HG03469 (cell line): ENCODE measurements around the gene AHSG.
"Not testable (repeated sequence)": the region's sequence is repeated elsewhere in the genome, so short reads cannot be mapped to it uniquely, and the experiment has no call there.

ENCODE experiments used
- ATAC-seq: cut with Tn5 transposase; IDR thresholded peaks from one replicate; pipeline ENCODE4 v1.9.1; 2021; ENCODE audit warnings: mild to moderate bottlenecking, moderate library complexity, moderate number of reproducible peaks; ENCODE audit not compliant: unreplicated experiment

Gene AHSG, protein sequence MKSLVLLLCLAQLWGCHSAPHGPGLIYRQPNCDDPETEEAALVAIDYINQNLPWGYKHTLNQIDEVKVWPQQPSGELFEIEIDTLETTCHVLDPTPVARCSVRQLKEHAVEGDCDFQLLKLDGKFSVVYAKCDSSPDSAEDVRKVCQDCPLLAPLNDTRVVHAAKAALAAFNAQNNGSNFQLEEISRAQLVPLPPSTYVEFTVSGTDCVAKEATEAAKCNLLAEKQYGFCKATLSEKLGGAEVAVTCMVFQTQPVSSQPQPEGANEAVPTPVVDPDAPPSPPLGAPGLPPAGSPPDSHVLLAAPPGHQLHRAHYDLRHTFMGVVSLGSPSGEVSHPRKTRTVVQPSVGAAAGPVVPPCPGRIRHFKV

DNA sequence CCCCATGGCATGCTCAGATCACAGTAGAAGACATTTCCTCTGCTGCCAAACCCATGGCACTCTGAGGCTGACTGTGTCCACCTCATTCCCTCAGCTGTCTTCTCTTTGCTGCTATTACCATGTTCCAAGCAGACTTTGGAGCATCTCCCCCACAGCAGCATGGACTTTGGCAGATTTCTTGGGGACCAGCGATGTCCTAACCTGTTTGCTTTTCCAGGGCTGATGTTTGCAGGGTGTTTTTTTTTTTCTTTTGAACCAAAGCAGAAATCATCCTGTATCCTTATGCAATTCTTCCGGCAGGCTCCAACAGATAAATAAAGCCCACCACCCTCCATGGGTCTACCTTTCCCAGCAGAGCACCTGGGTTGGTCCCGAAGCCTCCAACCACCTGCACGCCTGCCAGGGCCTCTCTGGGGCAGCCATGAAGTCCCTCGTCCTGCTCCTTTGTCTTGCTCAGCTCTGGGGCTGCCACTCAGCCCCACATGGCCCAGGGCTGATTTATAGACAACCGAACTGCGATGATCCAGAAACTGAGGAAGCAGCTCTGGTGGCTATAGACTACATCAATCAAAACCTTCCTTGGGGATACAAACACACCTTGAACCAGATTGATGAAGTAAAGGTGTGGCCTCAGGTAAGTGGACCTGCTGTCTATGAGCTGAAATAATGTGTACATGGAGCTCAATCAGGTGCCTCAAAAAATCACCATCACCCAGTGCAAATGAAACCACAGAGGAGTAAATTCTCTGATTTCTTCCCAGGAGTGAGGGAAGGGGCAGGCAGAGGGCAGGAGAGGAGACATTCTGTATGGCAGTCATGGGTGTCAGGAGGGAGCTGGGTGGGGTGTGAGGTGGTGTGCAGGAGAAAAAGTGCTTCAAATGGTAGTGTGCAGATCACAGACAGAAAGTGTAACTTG is at the start of gene AHSG:
AHSG (plus strand) TSS at position 340 of the 916 bp plus-strand sequence; CDS start at position 422, 82 bp downstream.
- no peak for ATAC-seq

DNA sequence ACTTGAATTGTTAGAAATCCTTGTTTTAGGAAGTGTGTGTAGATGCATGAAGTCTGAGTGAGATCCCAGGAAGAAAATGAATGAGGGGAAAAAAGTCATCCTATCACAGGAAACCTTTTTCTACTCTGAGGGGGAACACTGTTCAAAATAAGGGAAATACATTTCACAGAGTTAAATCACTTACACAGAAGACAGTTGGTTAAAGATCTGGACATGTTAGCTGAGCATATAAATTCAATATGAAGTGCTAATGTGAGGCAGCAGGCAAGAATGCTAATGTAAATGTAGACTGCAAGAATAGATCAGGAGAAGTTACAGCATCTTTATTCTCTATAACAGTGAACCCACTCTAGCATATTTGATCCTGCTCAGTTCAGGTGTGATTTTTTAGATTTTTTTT is 48.3 kb upstream of the AHSG start:
- no peak for ATAC-seq

DNA sequence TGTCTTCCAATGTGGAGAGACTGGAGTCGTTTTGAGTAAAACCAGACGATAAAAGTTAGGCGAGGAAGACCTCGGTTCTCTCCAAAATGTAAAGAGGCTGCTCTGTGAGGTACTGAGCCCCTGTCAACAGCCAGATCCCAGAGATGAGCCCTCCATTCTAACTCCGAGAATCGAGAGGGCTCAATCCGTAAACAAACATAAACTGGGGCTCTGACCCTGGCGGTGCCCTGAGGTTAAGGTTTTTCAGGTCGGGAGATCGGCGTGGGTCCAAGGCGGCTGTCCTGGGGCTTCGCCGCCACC is 46.1 kb upstream of the AHSG start:
- no peak for ATAC-seq

GRCh38 chr3:186567072-186567921 is 45.6 kb upstream of the AHSG start, which contains the start of gene TBCCD1:
Gene TBCCD1 (minus strand): TSS chr3:186567339. CDS start chr3:186564329, 3,010 bp downstream.
- ATAC-seq: peak; percentile 27

- not testable (repeated sequence) for ATAC-seq
Measured at GRCh38 chr3:186569361-186569760, 43.5 kb upstream of the AHSG start.

DNA sequence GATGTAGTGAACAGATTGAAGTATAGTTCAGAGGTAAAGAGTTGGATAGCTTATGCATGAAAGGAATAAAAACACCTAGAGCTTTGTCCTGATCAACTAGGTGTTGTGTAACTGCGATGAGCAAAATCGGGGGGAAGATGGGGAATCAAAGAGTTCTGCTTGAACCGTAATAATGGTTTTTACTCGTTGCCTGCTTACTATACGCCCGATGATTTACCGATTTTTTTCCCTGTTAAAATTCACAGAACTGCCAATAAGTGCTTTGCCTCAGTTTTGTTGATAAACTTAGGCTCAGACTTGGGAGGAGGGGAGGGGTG is 43.1 kb upstream of the AHSG start:
- no peak for ATAC-seq

DNA sequence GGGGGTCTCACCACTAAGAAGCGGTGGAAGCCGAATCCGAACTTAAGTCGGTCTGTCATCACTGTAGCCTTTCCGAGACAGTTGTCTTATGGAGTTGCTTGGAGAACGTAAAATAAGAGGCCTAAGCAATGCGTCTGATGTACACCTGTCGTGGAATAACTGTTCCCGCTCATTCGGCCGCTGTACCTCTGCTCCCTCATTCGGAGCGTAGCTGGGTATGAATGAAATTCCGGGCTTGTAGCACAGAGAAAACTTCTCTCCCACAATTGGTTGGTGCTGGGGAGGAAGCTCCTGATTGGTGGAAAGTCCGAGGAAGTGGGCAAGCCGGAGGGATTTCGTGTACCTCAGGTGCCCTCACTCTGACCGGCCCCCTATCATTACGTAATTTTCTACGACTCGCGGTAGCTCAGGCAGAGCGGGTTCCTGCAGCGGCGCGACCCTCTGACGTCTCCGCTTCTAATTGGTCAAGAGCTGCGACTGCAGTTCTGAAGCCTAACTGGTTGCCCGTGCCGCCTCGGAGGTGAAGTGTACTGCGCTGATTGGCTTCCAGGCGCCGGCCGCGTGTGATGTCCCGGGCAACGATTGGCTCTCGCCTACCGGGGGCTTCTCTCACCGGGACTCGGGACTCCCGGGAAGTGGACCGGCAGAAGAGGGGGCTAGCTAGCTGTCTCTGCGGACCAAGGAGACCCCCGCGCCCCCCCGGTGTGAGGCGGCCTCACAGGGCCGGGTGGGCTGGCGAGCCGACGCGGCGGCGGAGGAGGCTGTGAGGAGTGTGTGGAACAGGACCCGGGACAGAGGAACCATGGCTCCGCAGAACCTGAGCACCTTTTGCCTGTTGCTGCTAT is 42.5 kb upstream of the AHSG start, which contains the start of gene DNAJB11:
DNAJB11 (plus strand) TSS at position 625 of the 845 bp plus-strand sequence; CDS start at position 803, 178 bp downstream.
- peak; percentile 73 for ATAC-seq

- ATAC-seq: no peak
Measured at GRCh38 chr3:186570941-186571643, 41.8 kb upstream of the AHSG start.

DNA sequence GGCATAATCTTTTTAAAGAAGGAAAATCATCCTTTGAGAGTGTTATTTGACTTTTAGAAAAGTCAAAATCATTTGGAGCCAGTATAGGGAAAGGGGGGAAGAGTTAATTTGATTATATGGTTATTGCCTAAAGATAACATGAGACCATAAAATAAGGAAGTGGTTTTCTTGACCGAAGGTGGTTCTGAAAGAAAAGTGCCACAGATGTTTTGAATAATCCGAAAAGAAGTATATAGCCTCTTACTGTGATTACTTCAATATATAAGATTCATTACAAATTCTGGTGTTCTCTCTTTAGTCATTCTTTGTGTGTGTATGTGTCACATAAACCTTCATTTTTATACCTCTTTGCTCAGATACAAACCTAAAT is 41.2 kb upstream of the AHSG start:
- ATAC-seq: no peak

DNA sequence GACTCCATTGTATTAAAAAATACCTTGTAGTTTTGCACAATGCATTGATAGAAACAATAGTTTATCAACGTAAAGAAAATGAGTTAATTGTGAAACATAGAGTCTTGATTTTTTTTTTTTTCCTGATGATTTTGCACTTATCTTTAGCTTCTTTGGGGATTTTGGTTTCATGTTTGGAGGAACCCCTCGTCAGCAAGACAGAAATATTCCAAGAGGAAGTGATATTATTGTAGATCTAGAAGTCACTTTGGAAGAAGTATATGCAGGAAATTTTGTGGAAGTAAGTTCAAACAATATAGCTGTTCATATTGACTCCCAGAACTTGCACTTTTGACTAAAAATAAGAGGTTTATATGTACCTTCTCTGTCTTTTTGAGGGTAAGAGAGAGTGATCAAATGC is 35.3 kb upstream of the AHSG start:
- ATAC-seq: no peak

DNA sequence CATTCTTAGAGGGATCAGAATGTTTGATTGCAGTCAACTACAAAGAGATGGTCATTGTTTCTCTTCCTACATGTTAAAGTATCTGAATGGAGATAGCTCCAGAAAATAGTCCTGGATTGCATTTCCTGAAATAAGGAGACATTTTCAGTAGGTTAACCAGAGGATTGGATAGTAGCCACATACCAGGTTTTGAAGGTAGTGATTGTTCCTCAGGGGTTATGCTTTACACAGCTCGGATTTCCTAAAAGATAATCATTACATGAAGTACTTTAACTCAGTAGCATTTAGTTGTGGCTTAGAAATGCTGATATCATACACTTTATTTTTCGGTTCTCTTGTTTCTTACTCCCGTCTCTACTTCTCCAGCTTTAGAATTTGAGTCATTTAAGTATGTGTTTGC is 32.1 kb upstream of the AHSG start:
- no peak for ATAC-seq

GRCh38 chr3:186582541-186582940 is 30.3 kb upstream of the AHSG start:
- ATAC-seq: no peak

DNA sequence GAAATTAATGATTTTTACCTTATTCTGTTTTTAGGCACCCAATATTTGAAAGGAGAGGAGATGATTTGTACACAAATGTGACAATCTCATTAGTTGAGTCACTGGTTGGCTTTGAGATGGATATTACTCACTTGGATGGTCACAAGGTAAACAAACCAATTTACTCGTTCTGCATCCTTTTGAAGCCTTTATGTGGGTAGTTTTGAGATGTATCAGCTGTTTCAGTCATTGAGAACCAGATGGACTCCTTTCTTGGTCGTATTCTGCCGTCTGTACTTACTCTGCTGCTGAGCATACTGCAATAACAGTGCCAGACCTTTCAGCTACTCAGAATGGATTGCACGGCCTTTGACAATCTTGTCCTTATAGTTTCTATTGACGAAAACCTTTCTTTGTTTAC is 29.0 kb upstream of the AHSG start:
- ATAC-seq: no peak

DNA sequence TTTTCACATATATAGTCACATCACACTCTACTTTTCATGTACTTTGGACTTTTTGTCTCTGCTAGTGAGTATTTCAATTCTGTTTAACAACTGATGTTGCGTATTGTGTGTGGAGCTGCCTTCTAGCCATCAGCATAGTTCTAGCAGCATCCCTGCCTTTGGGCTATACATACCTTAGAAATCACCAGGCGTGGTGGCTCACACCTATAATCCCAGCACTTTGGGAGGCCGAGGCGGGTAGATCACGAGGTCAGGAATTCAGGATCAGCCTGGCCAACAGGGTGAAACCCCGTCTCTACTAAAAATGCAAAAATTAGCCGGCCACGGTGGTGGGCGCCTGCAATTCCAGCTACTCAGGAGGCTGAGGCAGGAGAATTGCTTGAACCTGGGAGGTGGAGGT is 26.6 kb upstream of the AHSG start:
- ATAC-seq: not testable (repeated sequence)

DNA sequence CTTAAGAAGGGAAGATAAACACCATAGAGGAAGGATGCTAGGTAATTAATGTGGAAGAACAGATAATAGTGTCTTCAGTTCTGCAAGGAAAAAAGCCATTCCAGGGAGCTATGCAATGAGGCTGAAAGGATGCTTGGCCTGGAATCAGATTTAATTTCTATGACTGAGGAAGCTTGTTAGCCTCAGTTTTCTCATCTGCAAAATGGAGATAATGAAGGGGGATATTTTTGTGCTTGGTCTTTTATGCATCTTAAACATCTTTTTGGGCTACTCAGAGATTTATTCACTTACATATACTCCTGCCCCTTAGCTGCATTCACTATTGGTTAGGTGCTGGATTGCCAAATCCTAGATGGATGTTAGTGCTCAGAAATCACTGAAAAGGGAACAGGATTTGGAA is 25.7 kb upstream of the AHSG start:
- no peak for ATAC-seq

DNA sequence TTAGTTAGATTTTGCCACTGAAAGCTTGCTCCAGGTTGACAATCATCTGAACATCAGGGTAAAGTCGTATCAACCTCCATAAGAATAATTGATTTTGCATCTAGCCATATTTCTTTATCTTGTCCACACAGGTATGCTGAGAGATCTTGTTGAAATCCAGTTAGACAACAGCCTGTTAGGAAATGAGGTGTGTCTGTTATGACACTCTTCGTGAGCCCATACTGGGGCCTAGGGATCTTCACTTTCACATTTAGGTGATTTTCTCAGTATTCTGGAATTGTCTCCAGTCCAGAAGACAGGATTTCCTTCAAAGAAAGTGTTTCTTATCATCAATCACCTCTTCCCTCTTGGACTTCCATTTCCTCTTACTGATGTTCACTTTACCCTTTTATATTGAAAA is 24.2 kb upstream of the AHSG start:
- no peak for ATAC-seq

- ATAC-seq: no peak
Measured at GRCh38 chr3:186589121-186589520, 23.7 kb upstream of the AHSG start.

- ATAC-seq: no peak
Measured at GRCh38 chr3:186589856-186590579, 22.8 kb upstream of the AHSG start.
